ENCODE measurements around the gene SMIM43. TPM values are rescaled to one million over a fixed set of nuclear protein-coding genes. Genes with fewer than 3 reads are reported as not detected.
"Not testable (repeated sequence)": the region's sequence is repeated elsewhere in the genome, so short reads cannot be mapped to it uniquely, and the experiment has no call there.

SMIM43 gene
- total RNA-seq, 1 experiment from 2014 or later, result 1.2 TPM

DNA sequence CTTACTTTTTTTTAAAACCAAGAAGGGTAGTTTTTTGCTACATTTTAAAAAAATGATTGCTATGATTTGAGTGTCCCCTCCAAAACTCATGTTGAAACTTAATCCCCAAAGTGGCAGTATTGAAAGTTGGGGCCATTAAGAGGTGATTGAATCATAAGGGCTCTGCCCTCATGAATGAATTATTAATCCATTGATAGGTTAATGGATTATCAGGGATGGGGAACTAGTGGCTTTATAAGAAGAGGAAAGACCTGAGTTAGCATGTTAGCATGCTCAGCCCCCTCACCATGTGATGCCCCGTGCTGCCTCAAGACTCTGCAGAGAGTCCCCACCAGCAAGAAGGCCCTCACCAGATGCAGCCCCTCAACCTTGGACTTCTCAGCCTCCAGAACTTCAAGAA lies 31.0 kb downstream of the SMIM43 start:
- peaks cover 0 to 3% of the 10 kb centered on the region in 2 experiments; a peak in 1 of 5 replicates for H3K9me3 Mint-ChIP-seq
- Histone ChIP-seq H3K18ac (ENCODE audit: insufficient read length, low read depth, low read length) (no peak overlapping the region), H3K23me2 (ENCODE audit: insufficient read length, low read depth, low read length, poor library complexity, severe bottlenecking) (no peaks in the 10 kb centered on the region), H2AK5ac (ENCODE audit: insufficient read length, low read length) (no peak overlapping the region), H3K9ac (ENCODE audit: extremely low read depth, insufficient read length, low read length) (no peak overlapping the region), H3K79me1 (ENCODE audit: insufficient read depth, low read depth, low read length, poor library complexity, severe bottlenecking) (no peaks in the 10 kb centered on the region), H2BK20ac (ENCODE audit: low read depth, low read length, poor library complexity, severe bottlenecking) (no peak overlapping the region), H3K9me3 (ENCODE audit: control insufficient read depth, low read depth, low read length) (no peaks in the 10 kb centered on the region), H3K79me2 (ENCODE audit: insufficient read depth, low read length) (no peaks in the 10 kb centered on the region), H3K27me3 (ENCODE audit: insufficient read depth, low read length) (no peaks in the 10 kb centered on the region), H3K56ac (ENCODE audit: insufficient read length, low read depth, low read length) (no peak overlapping the region), H2BK15ac (ENCODE audit: low read depth, low read length) (no peak overlapping the region), H4K8ac (replicated peaks; ENCODE audit: insufficient read length, low read depth, low read length) (no peak overlapping the region), H4K5ac (ENCODE audit: insufficient read length, low read depth, low read length) (no peak overlapping the region), H3K14ac (ENCODE audit: insufficient read depth, low read length) (no peak overlapping the region), H4K20me1 (ENCODE audit: control insufficient read depth, insufficient read depth, insufficient read length) (no peaks in the 10 kb centered on the region), H2BK5ac (ENCODE audit: insufficient read length, low read length) (no peak overlapping the region), H3K27ac (ENCODE audit: insufficient read length, low read depth, low read length) (no peak overlapping the region), H2BK12ac (ENCODE audit: insufficient read length, low read depth, low read length) (no peak overlapping the region), H3K4me2 (ENCODE audit: insufficient read depth, insufficient read length, low read length) (no peak overlapping the region), H3K4me1 (ENCODE audit: insufficient read depth, low read length) (no peaks in the 10 kb centered on the region), H3T11ph (ENCODE audit: low read length) (no peak overlapping the region), H4K91ac (ENCODE audit: insufficient read length, low read depth, low read length) (no peak overlapping the region), H2AFZ (ENCODE audit: low read length) (no peak overlapping the region), H3K4ac (ENCODE audit: low read depth, low read length) (no peak overlapping the region), H3K23ac (ENCODE audit: insufficient read length, low read depth, low read length) (no peak overlapping the region), H2BK120ac (ENCODE audit: low read depth, low read length, poor library complexity, severe bottlenecking) (no peak overlapping the region)
- H3K4me1 Mint-ChIP-seq, result 0 out of 4 replicates have a peak, but pooled peaks cover 0 to 3% of the 10 kb centered on the region in 2 experiments
- H3K36me3 Mint-ChIP-seq (ENCODE audit: insufficient read depth in 1 of 3, low read depth in 3 of 3), result no peaks in the 10 kb centered on the region
- no peak for DNase-seq
- no peak overlapping the region for H3K4me3 Mint-ChIP-seq
- no CpG with 5 or more reads among the region's 1 CpG for WGBS (ENCODE audit: extremely low coverage, insufficient read length, low lambda C conversion rate)
- no peak overlapping the region for H3K27ac Mint-ChIP-seq
- peaks cover 1% of the 10 kb centered on the region for H3K27me3 Mint-ChIP-seq (ENCODE audit: low read depth)
- no peak for TF ChIP-seq CTCF (conservative IDR thresholded peaks at IDR 0.05)

DNA sequence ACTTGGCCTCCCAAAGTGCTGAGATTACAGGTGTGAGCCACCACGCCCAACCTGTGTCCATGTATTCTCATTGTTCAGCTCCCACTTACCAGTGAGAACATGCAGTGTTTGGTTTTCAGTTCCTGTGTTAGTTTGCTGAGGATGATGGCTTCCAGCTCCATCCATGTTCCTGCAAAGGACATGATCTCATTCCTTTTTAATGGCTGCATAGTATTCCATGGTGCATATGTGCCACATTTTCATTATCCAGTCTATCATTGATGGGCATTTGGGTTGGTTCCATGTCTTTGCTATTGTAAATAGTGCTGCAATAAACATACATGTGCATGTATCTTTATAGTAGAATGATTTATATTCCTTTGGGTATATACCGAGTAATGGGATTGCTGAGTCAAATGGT lies 35.2 kb downstream of the SMIM43 start:
- not testable (repeated sequence) for H3K4ac ChIP-seq (ENCODE audit: low read depth, low read length); H3K4me1 Mint-ChIP-seq; H3K27me3 ChIP-seq (ENCODE audit: insufficient read depth, low read length); H3K23me2 ChIP-seq (ENCODE audit: insufficient read length, low read depth, low read length, poor library complexity, severe bottlenecking); H3K27ac ChIP-seq (ENCODE audit: insufficient read length, low read depth, low read length); H3K4me2 ChIP-seq (ENCODE audit: insufficient read depth, insufficient read length, low read length); H3K4me1 ChIP-seq (ENCODE audit: insufficient read depth, low read length); H2BK120ac ChIP-seq (ENCODE audit: low read depth, low read length, poor library complexity, severe bottlenecking); H2BK20ac ChIP-seq (ENCODE audit: low read depth, low read length, poor library complexity, severe bottlenecking); DNase-seq; H2BK5ac ChIP-seq (ENCODE audit: insufficient read length, low read length); H3K27ac Mint-ChIP-seq; H3K56ac ChIP-seq (ENCODE audit: insufficient read length, low read depth, low read length); H2AK5ac ChIP-seq (ENCODE audit: insufficient read length, low read length); H3K18ac ChIP-seq (ENCODE audit: insufficient read length, low read depth, low read length); H3K79me1 ChIP-seq (ENCODE audit: insufficient read depth, low read depth, low read length, poor library complexity, severe bottlenecking); H4K8ac ChIP-seq (replicated peaks; ENCODE audit: insufficient read length, low read depth, low read length); H3K79me2 ChIP-seq (ENCODE audit: insufficient read depth, low read length); H2BK15ac ChIP-seq (ENCODE audit: low read depth, low read length); H3K9ac ChIP-seq (ENCODE audit: extremely low read depth, insufficient read length, low read length); H4K91ac ChIP-seq (ENCODE audit: insufficient read length, low read depth, low read length); H3K9me3 ChIP-seq (ENCODE audit: control insufficient read depth, low read depth, low read length); H4K20me1 ChIP-seq (ENCODE audit: control insufficient read depth, insufficient read depth, insufficient read length); H2BK12ac ChIP-seq (ENCODE audit: insufficient read length, low read depth, low read length); H3K14ac ChIP-seq (ENCODE audit: insufficient read depth, low read length); H3T11ph ChIP-seq (ENCODE audit: low read length); H3K27me3 Mint-ChIP-seq (ENCODE audit: low read depth); H3K4me3 Mint-ChIP-seq; H3K9me3 Mint-ChIP-seq; H3K23ac ChIP-seq (ENCODE audit: insufficient read length, low read depth, low read length); H3K36me3 Mint-ChIP-seq (ENCODE audit: insufficient read depth in 1 of 3, low read depth in 3 of 3); H2AFZ ChIP-seq (ENCODE audit: low read length); H4K5ac ChIP-seq (ENCODE audit: insufficient read length, low read depth, low read length)
- WGBS (ENCODE audit: extremely low coverage, insufficient read length, low lambda C conversion rate), result no CpG with 5 or more reads among the region's 2 CpGs

All from H9 (cell line).